HepG2 (cell line): Measurements from ENCODE around the gene MOV10L1. TPM values are rescaled to one million over a fixed set of nuclear protein-coding genes. Genes with fewer than 3 reads are reported as not detected.

ENCODE experiments used
- ELF3 ChIP-seq: IDR thresholded peaks from 2 replicates; pipeline ENCODE4 v1.6.1; 2016; ENCODE audit warnings: missing genetic modification reagents, missing compliant biosample characterization
- GATAD1 ChIP-seq: IDR thresholded peaks from 2 replicates; pipeline ENCODE4 v1.6.1; 2016; ENCODE audit warnings: missing genetic modification reagents, missing compliant biosample characterization
- HIVEP1 ChIP-seq: sonication (generic); formaldehyde crosslinking; IDR thresholded peaks from 2 replicates; pipeline ENCODE4 v1.4.0; 2020; ENCODE audit warnings: mild to moderate bottlenecking, missing genetic modification reagents
- LCORL ChIP-seq, 2 experiments: fragments of 450-650 bp in 1 of 2; sonication (generic) in 1 of 2; formaldehyde crosslinking in 1 of 2; IDR thresholded peaks; 2 replicates each; pipeline versions ENCODE4 v1.5.0 to v1.6.1; 2017 to 2020; ENCODE audit warnings: antibody characterized with exemption in 1 of 2, missing genetic modification reagents in 1 of 2
- PHF20 ChIP-seq: sonication (generic); formaldehyde crosslinking; IDR thresholded peaks from 2 replicates; pipeline ENCODE4 v1.5.0; 2020; ENCODE audit warnings: mild to moderate bottlenecking, missing genetic modification reagents
- POLR2A ChIP-seq, 2 experiments: IDR thresholded peaks; 2 replicates each; pipeline ENCODE4 v1.6.1; 2011; ENCODE audit warnings: low read depth in 2 of 2, low read length in 2 of 2, mild to moderate bottlenecking in 1 of 2, moderate library complexity in 1 of 2; ENCODE audit not compliant: insufficient read depth in 1 of 2
- POLR2G ChIP-seq: fragments of 200-400 bp; formaldehyde crosslinking; IDR thresholded peaks from 2 replicates; pipeline ENCODE4 v1.6.1; 2018; ENCODE audit warnings: mild to moderate bottlenecking, low read depth, low read length, moderate library complexity
- SAP130 ChIP-seq: IDR thresholded peaks from 2 replicates; pipeline ENCODE4 v1.6.1; 2016; ENCODE audit warnings: low read depth
- SOX13 ChIP-seq, 3 experiments: fragments of 450-650 bp in 1 of 3; sonication (generic) in 1 of 3; formaldehyde crosslinking in 1 of 3; IDR thresholded peaks in 2 of 3; conservative IDR thresholded peaks in 1 of 3; 2 replicates each; pipeline versions ENCODE4 v1.5.0 to v1.6.1; 2016 to 2020; ENCODE audit warnings: antibody characterized with exemption in 1 of 3, mild to moderate bottlenecking in 1 of 3, missing compliant biosample characterization in 1 of 3, missing genetic modification reagents in 1 of 3, moderate library complexity in 1 of 3
- SPEN ChIP-seq: sonication (generic); formaldehyde crosslinking; IDR thresholded peaks from 2 replicates; pipeline ENCODE4 v1.5.1; 2020; ENCODE audit warnings: low read depth, mild to moderate bottlenecking, missing genetic modification reagents
- THAP11 ChIP-seq: IDR thresholded peaks from 2 replicates; pipeline ENCODE4 v1.6.1; 2016; ENCODE audit warnings: missing biosample characterization, missing genetic modification reagents
- ZFX ChIP-seq: sonication (generic); formaldehyde crosslinking; IDR thresholded peaks from 2 replicates; pipeline ENCODE4 v1.4.0; 2020; ENCODE audit warnings: mild to moderate bottlenecking, low read depth, missing genetic modification reagents, moderate library complexity
- ZFY ChIP-seq: sonication (generic); formaldehyde crosslinking; IDR thresholded peaks from 2 replicates; pipeline ENCODE4 v1.4.0; 2020; ENCODE audit warnings: missing genetic modification reagents
- ZNF143 ChIP-seq: sonication (generic); formaldehyde crosslinking; IDR thresholded peaks from 2 replicates; pipeline ENCODE4 v1.4.0; 2020; ENCODE audit warnings: missing genetic modification reagents
- ZNF558 ChIP-seq: sonication (generic); formaldehyde crosslinking; IDR thresholded peaks from 2 replicates; pipeline ENCODE4 v1.9.0; 2022; ENCODE audit warnings: mild to moderate bottlenecking, missing genetic modification reagents, borderline replicate concordance
- polyA plus RNA-seq, 8 experiments: library from polyadenylated mRNA; depleted of rRNA in 3 of 8; stranded (reverse) in 7 of 8; unstranded in 1 of 8; fragments of >200 nt; fragmentation: Illumina TruSeq in 4 of 8; extraction: Trizol in 4 of 8; gene quantifications; 2 replicates each; pipeline versions ENCODE4 v1.2.1 to v1.2.3, GENCODE V29; 2011 to 2016; ENCODE audit warnings: low read depth in 4 of 8, missing spikeins in 1 of 8, mixed read lengths in 1 of 8; ENCODE audit not compliant: insufficient read depth in 1 of 8
- total RNA-seq, 5 experiments: library from RNA; depleted of rRNA; stranded (reverse); fragments of >200 nt; fragmentation: Illumina TruSeq; extraction: Trizol; gene quantifications; 2 replicates each; pipeline ENCODE4 v1.2.3, GENCODE V29; 2016; ENCODE audit warnings: low read depth in 1 of 5
- TF ChIP-seq, protein P1 (sequence below): sonication (generic); formaldehyde crosslinking; IDR thresholded peaks from 2 replicates; pipeline ENCODE4 v1.5.0; 2020; ENCODE audit warnings: mild to moderate bottlenecking, missing genetic modification reagents, moderate library complexity
- TF ChIP-seq, protein P2 (sequence below): IDR thresholded peaks from 2 replicates; pipeline ENCODE4 v1.6.1; 2016; ENCODE audit warnings: missing genetic modification reagents, missing compliant biosample characterization
- TF ChIP-seq, protein P3 (sequence below): IDR thresholded peaks from 2 replicates; pipeline ENCODE4 v1.6.1; 2012; ENCODE audit warnings: inconsistent platforms
- TF ChIP-seq, protein P4 (sequence below): IDR thresholded peaks from 2 replicates; pipeline ENCODE4 v1.6.1; 2016; ENCODE audit warnings: missing compliant biosample characterization, missing genetic modification reagents, borderline replicate concordance
- TF ChIP-seq, protein P5 (sequence below): sonication (generic); formaldehyde crosslinking; IDR thresholded peaks from 2 replicates; pipeline ENCODE4 v1.5.1; 2020; ENCODE audit warnings: mild to moderate bottlenecking, missing genetic modification reagents

The MOV10L1 gene
- total and polyA plus RNA-seq, 2 of the 13 experiments (the other 11 are each of a cell fraction or from before 2014, with no cell fraction given): 0.11 to 0.12 TPM

DNA sequence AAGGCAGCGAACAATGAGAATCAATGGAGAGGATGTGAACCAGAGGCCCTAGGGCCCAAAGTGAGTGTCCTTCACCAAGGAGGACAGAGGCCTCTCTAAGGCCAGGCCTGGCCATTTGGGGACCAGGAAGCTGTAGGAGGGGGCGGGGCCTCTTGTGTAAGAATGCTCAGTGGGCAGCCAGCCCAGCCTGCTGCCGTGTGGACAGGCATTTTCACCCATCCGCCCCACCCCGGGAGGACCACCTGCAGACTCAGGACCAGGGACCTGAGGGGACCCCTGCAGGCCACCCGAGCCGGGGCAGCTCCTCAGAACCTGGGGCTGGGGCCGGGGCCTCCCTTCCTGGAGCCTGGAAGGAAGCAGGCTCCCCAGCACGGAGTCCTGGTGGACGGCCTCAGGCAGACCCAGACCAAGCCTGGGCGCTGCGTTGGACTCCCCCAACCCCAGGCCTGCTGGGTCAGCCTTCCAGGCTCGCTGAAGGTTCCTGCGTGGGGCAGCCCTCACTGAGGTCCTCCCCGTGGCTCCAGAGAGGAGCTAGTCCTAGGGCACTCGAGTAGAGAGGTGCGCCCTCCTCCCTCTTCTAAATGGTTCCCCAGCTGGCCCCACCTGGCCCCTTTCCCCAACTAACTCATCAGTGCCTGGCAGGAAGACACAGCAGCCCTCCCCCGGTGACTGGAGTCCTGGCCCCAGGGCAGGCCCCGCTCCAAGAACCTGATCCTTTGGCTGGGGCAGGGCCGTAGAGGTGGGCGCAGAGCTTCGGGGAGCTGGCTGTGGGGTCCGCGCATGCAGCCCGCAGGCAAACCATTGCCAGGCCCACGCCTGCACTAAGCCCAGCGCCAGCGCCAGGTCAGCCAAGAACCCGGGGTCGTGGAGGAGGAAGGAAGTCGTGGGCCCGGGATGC lies 94.4 kb downstream of the MOV10L1 start (continued):
- TF ChIP-seq HIVEP1 (CRISPR knock-in tag): no peak
- TF ChIP-seq, protein P1, sequence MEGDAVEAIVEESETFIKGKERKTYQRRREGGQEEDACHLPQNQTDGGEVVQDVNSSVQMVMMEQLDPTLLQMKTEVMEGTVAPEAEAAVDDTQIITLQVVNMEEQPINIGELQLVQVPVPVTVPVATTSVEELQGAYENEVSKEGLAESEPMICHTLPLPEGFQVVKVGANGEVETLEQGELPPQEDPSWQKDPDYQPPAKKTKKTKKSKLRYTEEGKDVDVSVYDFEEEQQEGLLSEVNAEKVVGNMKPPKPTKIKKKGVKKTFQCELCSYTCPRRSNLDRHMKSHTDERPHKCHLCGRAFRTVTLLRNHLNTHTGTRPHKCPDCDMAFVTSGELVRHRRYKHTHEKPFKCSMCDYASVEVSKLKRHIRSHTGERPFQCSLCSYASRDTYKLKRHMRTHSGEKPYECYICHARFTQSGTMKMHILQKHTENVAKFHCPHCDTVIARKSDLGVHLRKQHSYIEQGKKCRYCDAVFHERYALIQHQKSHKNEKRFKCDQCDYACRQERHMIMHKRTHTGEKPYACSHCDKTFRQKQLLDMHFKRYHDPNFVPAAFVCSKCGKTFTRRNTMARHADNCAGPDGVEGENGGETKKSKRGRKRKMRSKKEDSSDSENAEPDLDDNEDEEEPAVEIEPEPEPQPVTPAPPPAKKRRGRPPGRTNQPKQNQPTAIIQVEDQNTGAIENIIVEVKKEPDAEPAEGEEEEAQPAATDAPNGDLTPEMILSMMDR (CRISPR knock-in tag): peak; percentile 34
- TF ChIP-seq, protein P2, sequence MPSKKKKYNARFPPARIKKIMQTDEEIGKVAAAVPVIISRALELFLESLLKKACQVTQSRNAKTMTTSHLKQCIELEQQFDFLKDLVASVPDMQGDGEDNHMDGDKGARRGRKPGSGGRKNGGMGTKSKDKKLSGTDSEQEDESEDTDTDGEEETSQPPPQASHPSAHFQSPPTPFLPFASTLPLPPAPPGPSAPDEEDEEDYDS (CRISPR knock-in tag): peak; percentile 40; the same call in 1 of the 2 replicates
- 0 out of 2 replicates have a peak, but pooled peaks have one; percentile 27 for TF ChIP-seq PHF20
- peak in 1 of 2 experiments; percentile 49; a peak in 1 of 4 replicates for TF ChIP-seq POLR2A (IDR thresholded peaks at IDR 0.05; ENCODE audit: insufficient read depth in 1 of 2, low read depth in 2 of 2, low read length in 2 of 2)
- TF ChIP-seq ZNF558: 0 out of 2 replicates have a peak, but pooled peaks have one; percentile 28
- peak; percentile 48 for TF ChIP-seq SAP130 (CRISPR knock-in tag)
- peak; percentile 64 for TF ChIP-seq ZFY (CRISPR knock-in tag)
- TF ChIP-seq ZFX: peak; percentile 68
- no peak for TF ChIP-seq SOX13 (IDR thresholded peaks at IDR 0.05)
- peak in 1 of 2 experiments; percentile 22; a peak in 1 of 4 replicates for TF ChIP-seq SOX13 (CRISPR knock-in tag; conservative IDR thresholded peaks at IDR 0.05 in 1 of 2, IDR thresholded peaks at IDR 0.05 in 1 of 2)
- TF ChIP-seq, protein P3, sequence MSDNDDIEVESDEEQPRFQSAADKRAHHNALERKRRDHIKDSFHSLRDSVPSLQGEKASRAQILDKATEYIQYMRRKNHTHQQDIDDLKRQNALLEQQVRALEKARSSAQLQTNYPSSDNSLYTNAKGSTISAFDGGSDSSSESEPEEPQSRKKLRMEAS: 0 out of 2 replicates have a peak, but pooled peaks have one; percentile 26
- peak; percentile 62; the same call in 1 of the 2 replicates for TF ChIP-seq ELF3 (CRISPR knock-in tag)
- no peak; the same call in 1 of the 2 replicates for TF ChIP-seq SPEN
- no peak for TF ChIP-seq LCORL (IDR thresholded peaks at IDR 0.05)
- TF ChIP-seq LCORL (CRISPR knock-in tag; IDR thresholded peaks at IDR 0.05): peak; percentile 66; the same call in 1 of the 2 replicates
- TF ChIP-seq THAP11: peak; percentile 77
- TF ChIP-seq, protein P4, sequence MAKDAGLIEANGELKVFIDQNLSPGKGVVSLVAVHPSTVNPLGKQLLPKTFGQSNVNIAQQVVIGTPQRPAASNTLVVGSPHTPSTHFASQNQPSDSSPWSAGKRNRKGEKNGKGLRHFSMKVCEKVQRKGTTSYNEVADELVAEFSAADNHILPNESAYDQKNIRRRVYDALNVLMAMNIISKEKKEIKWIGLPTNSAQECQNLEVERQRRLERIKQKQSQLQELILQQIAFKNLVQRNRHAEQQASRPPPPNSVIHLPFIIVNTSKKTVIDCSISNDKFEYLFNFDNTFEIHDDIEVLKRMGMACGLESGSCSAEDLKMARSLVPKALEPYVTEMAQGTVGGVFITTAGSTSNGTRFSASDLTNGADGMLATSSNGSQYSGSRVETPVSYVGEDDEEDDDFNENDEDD: 0 out of 2 replicates have a peak, but pooled peaks have one; percentile 19
- TF ChIP-seq, protein P5, sequence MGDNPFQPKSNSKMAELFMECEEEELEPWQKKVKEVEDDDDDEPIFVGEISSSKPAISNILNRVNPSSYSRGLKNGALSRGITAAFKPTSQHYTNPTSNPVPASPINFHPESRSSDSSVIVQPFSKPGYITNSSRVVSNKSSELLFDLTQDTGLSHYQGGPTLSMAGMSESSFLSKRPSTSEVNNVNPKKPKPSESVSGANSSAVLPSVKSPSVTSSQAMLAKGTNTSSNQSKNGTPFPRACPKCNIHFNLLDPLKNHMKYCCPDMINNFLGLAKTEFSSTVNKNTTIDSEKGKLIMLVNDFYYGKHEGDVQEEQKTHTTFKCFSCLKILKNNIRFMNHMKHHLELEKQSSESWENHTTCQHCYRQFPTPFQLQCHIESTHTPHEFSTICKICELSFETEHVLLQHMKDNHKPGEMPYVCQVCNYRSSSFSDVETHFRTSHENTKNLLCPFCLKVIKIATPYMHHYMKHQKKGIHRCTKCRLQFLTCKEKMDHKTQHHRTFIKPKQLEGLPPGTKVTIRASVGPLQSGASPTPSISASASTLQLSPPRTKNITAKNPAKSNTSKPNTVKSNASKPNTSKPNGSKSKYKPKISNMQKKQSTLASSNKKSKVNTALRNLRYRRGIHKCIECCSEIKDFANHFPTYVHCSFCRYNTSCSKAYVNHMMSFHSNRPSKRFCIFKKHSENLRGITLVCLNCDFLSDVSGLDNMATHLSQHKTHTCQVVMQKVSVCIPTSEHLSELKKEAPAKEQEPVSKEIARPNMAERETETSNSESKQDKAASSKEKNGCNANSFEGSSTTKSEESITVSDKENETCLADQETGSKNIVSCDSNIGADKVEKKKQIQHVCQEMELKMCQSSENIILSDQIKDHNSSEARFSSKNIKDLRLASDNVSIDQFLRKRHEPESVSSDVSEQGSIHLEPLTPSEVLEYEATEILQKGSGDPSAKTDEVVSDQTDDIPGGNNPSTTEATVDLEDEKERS (CRISPR knock-in tag): no peak
- no peak for TF ChIP-seq GATAD1
- TF ChIP-seq ZNF143 (CRISPR knock-in tag): peak; percentile 18; the same call in 1 of the 2 replicates
- peak; percentile 42; the same call in 1 of the 2 replicates for TF ChIP-seq POLR2G
